CD14-positive monocyte (primary cell): ENCODE data around the gene ERFL. TPM values are rescaled to one million over a fixed set of nuclear protein-coding genes. Genes with fewer than 3 reads are reported as not detected.

Source experiments
- DNase-seq, 3 donors: peaks; one replicate each; pipeline ENCODE4 v3.0.0-alpha.2; 2011 to 2022
- H2AFZ ChIP-seq: 2 replicates; pipeline ENCODE4 v1.6.0; 2012; ENCODE audit warnings: mild to moderate bottlenecking, low read depth, low read length, inconsistent platforms; ENCODE audit not compliant: insufficient read depth, poor library complexity, severe bottlenecking
- H3K27ac ChIP-seq, 2 donors: 1 replicate in 1 of 2; 2 replicates in 1 of 2; pipeline ENCODE4 v1.5.1; 2012 to 2013; ENCODE audit warnings: low read length in 2 of 2, control low read depth in 1 of 2, inconsistent platforms in 1 of 2, low read depth in 1 of 2, mild to moderate bottlenecking in 1 of 2
- H3K27me3 ChIP-seq, 2 donors: one replicate each; pipeline versions ENCODE4 v1.6.0 to v1.6.1; 2011 to 2013; ENCODE audit warnings: low read length in 2 of 2; ENCODE audit not compliant: control insufficient read depth in 2 of 2, insufficient read depth in 2 of 2
- H3K36me3 ChIP-seq, 2 donors: replicated peaks in 1 of 2; 1 replicate in 1 of 2; 2 replicates in 1 of 2; pipeline versions ENCODE4 v1.5.1 to v1.6.1; 2012 to 2013; ENCODE audit warnings: low read length in 2 of 2, control low read depth in 1 of 2, inconsistent platforms in 1 of 2, mild to moderate bottlenecking in 1 of 2; ENCODE audit not compliant: insufficient read depth in 2 of 2, control insufficient read depth in 1 of 2
- H3K4me1 ChIP-seq, 2 donors: 1 replicate in 1 of 2; 2 replicates in 1 of 2; pipeline versions ENCODE4 v1.5.1 to v1.6.1; 2012 to 2013; ENCODE audit warnings: low read length in 2 of 2, control low read depth in 1 of 2, inconsistent platforms in 1 of 2, mild to moderate bottlenecking in 1 of 2, moderate library complexity in 1 of 2; ENCODE audit not compliant: insufficient read depth in 2 of 2, control insufficient read depth in 1 of 2
- H3K4me2 ChIP-seq: replicated peaks from 2 replicates; pipeline ENCODE3; 2012; ENCODE audit warnings: low read length, moderate library complexity, mild to moderate bottlenecking; ENCODE audit not compliant: poor library complexity, severe bottlenecking; ENCODE audit errors: extremely low read depth
- H3K4me3 ChIP-seq, 3 experiments: fragments of 200-600 bp in 1 of 3; sonication (generic) in 1 of 3; replicated peaks in 1 of 3; 1 replicate in 2 of 3; 2 replicates in 1 of 3; pipeline ENCODE4 v1.5.1; 2011 to 2013; ENCODE audit warnings: low read length in 3 of 3, mild to moderate bottlenecking in 3 of 3, control low read depth in 2 of 3, low read depth in 2 of 3, inconsistent platforms in 1 of 3, moderate library complexity in 1 of 3
- H3K79me2 ChIP-seq: 2 replicates; pipeline ENCODE4 v1.6.0; 2012; ENCODE audit warnings: mild to moderate bottlenecking, control low read depth, inconsistent platforms, low read length, moderate library complexity; ENCODE audit not compliant: insufficient read depth
- H3K9ac ChIP-seq: 2 replicates; pipeline ENCODE4 v1.6.0; 2017; ENCODE audit warnings: low read length, mild to moderate bottlenecking; ENCODE audit not compliant: insufficient read depth, poor library complexity, severe bottlenecking
- H3K9me3 ChIP-seq, 2 donors: replicated peaks in 1 of 2; 1 replicate in 1 of 2; 2 replicates in 1 of 2; pipeline versions ENCODE4 v1.5.1 to v1.6.1; 2012 to 2013; ENCODE audit warnings: low read length in 2 of 2, control low read depth in 1 of 2; ENCODE audit not compliant: control insufficient read depth in 1 of 2, insufficient read depth in 1 of 2
- H4K20me1 ChIP-seq: 2 replicates; pipeline ENCODE4 v1.6.0; 2012; ENCODE audit warnings: mild to moderate bottlenecking, low read length, control low read depth, moderate library complexity; ENCODE audit not compliant: insufficient read depth
- H3K27ac Mint-ChIP-seq, 7 donors: one replicate each; pipeline ENCODE4 v1.8.0; 2020; ENCODE audit warnings: mild to moderate bottlenecking in 7 of 7, mixed read lengths in 7 of 7, moderate library complexity in 6 of 7, inconsistent platforms in 2 of 7
- H3K27me3 Mint-ChIP-seq, 3 donors: one replicate each; pipeline ENCODE4 v1.8.0; 2021 to 2022; ENCODE audit warnings: low read depth in 3 of 3, mild to moderate bottlenecking in 3 of 3, mixed read lengths in 3 of 3, moderate library complexity in 3 of 3, inconsistent platforms in 1 of 3
- H3K36me3 Mint-ChIP-seq, 2 donors: one replicate each; pipeline ENCODE4 v1.8.0; 2020; ENCODE audit warnings: mixed read lengths in 2 of 2, inconsistent platforms in 1 of 2, mild to moderate bottlenecking in 1 of 2
- H3K4me1 Mint-ChIP-seq: one replicate; pipeline ENCODE4 v1.8.0; 2020; ENCODE audit warnings: mild to moderate bottlenecking, mixed read lengths
- H3K4me3 Mint-ChIP-seq, 2 donors: one replicate each; pipeline ENCODE4 v1.8.0; 2020; ENCODE audit warnings: mild to moderate bottlenecking in 2 of 2, mixed read lengths in 2 of 2, moderate library complexity in 1 of 2
- H3K9me3 Mint-ChIP-seq, 7 donors: one replicate each; pipeline ENCODE4 v1.8.0; 2020 to 2022; ENCODE audit warnings: mixed read lengths in 7 of 7, mild to moderate bottlenecking in 6 of 7, moderate library complexity in 6 of 7, inconsistent platforms in 2 of 7
- WGBS: methylation state at CpG from one replicate; pipeline ENCODE4 v1.1.5; 2013; ENCODE audit warnings: missing lambda C conversion rate; ENCODE audit not compliant: insufficient coverage; 5-methylcytosine and 5-hydroxymethylcytosine counted together
- intact Hi-C, 2 donors: fragments of 100-400 bp; cut with micrococcal nuclease; formaldehyde crosslinking; loops; one replicate each; pipeline versions ENCODE4 v1.15.0 to v1.15.1; 2023
- polyA plus RNA-seq, 3 donors: library from polyadenylated mRNA; depleted of rRNA in 1 of 3; unstranded in 2 of 3; stranded (reverse) in 1 of 3; fragments of 300-500 nt in 2 of 3; fragments of >200 nt in 1 of 3; fragmentation: Illumina TruSeq in 2 of 3; gene quantifications; 1 replicate in 2 of 3; 2 replicates in 1 of 3; pipeline ENCODE4 v1.2.3, GENCODE V29; 2012 to 2021
- TF ChIP-seq, protein P1 (sequence below): fragments of 200-600 bp; IDR thresholded peaks from one replicate; pipeline ENCODE4 v1.8.0; 2022; ENCODE audit warnings: antibody characterized with exemption, mild to moderate bottlenecking

The ERFL gene
- polyA plus RNA-seq, 3 donors, result not detected

DNA sequence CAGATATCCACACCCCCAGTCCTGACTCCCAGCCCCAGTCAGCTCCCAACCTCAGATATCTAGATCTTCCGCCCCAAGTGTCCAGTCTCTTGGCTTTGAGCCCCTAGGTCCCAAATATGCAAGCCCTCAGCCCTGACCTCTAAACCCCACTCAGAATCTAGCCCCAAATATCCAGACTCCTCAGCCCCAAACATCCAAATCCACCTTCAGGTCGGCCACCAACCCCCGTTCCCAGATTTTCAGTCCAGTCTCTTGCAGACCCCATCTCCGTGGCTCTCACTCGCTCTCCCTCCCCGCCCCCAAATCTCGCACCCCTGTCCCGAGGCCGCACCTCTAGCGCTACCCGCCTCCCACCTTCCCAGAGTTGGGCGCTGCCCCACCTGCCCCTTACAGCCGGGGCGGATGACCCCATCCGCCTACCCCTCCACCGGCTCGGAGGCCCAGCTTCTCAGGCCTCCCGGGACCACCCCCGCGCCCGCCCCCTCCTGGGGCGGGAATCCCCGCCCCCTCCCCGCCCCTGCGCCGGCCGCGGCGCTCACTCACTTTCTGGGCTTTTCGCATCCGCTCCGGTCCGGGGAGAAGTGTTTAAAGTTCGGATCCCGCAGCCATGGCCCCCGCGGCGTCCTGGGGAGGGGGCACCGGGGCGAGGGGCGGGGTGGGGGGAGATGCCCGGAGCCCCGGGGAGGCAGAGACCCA, 604 bp downstream of the ERFL start:
- H3K9me3 Mint-ChIP-seq, result peaks cover 0 to 16% (median 2%) of the 10 kb centered on the region in 7 donors
- peak overlapping the region; percentile 68 for H3K4me2 ChIP-seq
- no peak for DNase-seq
- no peak overlapping the region for H3K27ac Mint-ChIP-seq
- no peaks in the 10 kb centered on the region for H3K36me3 ChIP-seq
- WGBS, result 12% methylated on average over 21 of the region's 43 CpGs
- H3K4me3 Mint-ChIP-seq, result peak overlapping the region; percentile 66 to 94
- H3K9ac ChIP-seq, result no peak overlapping the region
- peaks cover 0 to 12% of the 10 kb centered on the region in 2 donors for H3K36me3 Mint-ChIP-seq
- H3K27me3 ChIP-seq, result peaks cover 47 to 89% of the 10 kb centered on the region in 2 donors
- H3K4me3 ChIP-seq, result peak overlapping the region in 1 of 3 experiments; percentile 69
- intact Hi-C loops, result no loop called here
- H3K79me2 ChIP-seq, result no peaks in the 10 kb centered on the region
- H4K20me1 ChIP-seq, result no peaks in the 10 kb centered on the region
- peaks cover 4 to 15% of the 10 kb centered on the region in 2 donors for H3K4me1 ChIP-seq
- peaks cover 0 to 50% (median 49%) of the 10 kb centered on the region in 3 donors for H3K27me3 Mint-ChIP-seq
- no peak overlapping the region for H3K27ac ChIP-seq
- peaks cover 13% of the 10 kb centered on the region for H3K4me1 Mint-ChIP-seq
- H3K9me3 ChIP-seq, result peaks cover 0 to 24% of the 10 kb centered on the region in 2 donors
- peak overlapping the region; percentile 69 for H2AFZ ChIP-seq
- TF ChIP-seq, protein P1, sequence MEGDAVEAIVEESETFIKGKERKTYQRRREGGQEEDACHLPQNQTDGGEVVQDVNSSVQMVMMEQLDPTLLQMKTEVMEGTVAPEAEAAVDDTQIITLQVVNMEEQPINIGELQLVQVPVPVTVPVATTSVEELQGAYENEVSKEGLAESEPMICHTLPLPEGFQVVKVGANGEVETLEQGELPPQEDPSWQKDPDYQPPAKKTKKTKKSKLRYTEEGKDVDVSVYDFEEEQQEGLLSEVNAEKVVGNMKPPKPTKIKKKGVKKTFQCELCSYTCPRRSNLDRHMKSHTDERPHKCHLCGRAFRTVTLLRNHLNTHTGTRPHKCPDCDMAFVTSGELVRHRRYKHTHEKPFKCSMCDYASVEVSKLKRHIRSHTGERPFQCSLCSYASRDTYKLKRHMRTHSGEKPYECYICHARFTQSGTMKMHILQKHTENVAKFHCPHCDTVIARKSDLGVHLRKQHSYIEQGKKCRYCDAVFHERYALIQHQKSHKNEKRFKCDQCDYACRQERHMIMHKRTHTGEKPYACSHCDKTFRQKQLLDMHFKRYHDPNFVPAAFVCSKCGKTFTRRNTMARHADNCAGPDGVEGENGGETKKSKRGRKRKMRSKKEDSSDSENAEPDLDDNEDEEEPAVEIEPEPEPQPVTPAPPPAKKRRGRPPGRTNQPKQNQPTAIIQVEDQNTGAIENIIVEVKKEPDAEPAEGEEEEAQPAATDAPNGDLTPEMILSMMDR, result no peak

DNA sequence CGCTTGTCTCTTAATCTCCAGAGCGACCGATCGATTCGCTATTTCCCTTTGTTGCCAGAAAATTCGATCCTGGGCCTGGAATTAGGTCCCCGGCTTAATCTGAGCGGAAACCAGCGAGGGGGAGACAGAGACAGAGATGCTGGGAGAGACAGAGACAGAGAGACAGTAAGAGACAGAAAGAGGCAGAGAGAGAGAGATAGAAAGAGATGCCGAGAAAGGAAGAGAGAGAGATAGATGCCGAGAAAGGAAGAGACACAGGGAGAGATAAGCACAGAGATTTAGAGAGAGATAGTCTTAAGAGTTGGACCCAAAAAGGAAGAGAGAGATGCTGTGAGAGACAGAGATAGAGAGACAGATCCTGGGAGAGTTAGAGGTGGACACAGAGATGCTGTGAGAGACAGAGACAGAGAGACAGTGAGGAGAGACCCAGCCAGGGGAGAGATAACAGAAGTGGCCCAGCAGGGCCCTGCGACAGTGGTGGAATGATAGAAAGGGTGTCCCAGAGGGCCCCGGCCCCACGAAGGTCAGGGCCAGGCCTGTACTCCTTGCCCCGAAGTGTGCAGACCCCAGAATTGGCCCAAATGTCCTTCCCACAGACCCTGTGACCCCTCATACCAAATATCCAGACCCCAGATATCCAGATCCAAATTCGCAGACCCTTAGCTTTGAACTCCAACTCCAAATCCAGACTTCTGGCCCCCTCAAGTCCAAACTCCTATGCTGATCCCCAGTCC, 1.3 kb downstream of the ERFL start:
- no peak overlapping the region for H3K27ac ChIP-seq
- H2AFZ ChIP-seq, result no peak overlapping the region
- H3K4me3 ChIP-seq, result no peak overlapping the region
- peaks cover 15% of the 10 kb centered on the region for H3K4me1 Mint-ChIP-seq
- H3K9me3 ChIP-seq, result peaks cover 0 to 24% of the 10 kb centered on the region in 2 donors
- H3K9me3 Mint-ChIP-seq, result peaks cover 0 to 22% (median 2%) of the 10 kb centered on the region in 7 donors
- no peaks in the 10 kb centered on the region for H3K79me2 ChIP-seq
- H3K27me3 ChIP-seq, result peaks cover 54 to 93% of the 10 kb centered on the region in 2 donors
- H3K27ac Mint-ChIP-seq, result no peak overlapping the region
- intact Hi-C loops, result no loop called here
- DNase-seq, result no peak
- H3K9ac ChIP-seq, result no peak overlapping the region
- H3K4me1 ChIP-seq, result peaks cover 4 to 15% of the 10 kb centered on the region in 2 donors
- H3K36me3 ChIP-seq, result no peaks in the 10 kb centered on the region
- no peaks in the 10 kb centered on the region for H4K20me1 ChIP-seq
- peaks cover 0 to 16% of the 10 kb centered on the region in 2 donors for H3K36me3 Mint-ChIP-seq
- no peak overlapping the region for H3K4me2 ChIP-seq
- H3K27me3 Mint-ChIP-seq, result peaks cover 0 to 52% (median 51%) of the 10 kb centered on the region in 3 donors
- TF ChIP-seq, protein P1, result no peak
- WGBS, result 60% methylated on average over 12 of the region's 16 CpGs
- no peak overlapping the region for H3K4me3 Mint-ChIP-seq
